Measurements from ENCODE around the gene PARP16.

The PARP16 gene

GRCh38 chr15:65217526-65218482 lies 68.9 kb downstream of the PARP16 start:
- Histone ChIP-seq H3K27me3 (ENCODE audit: insufficient read depth, low read depth) (no peaks in the 10 kb centered on the region), H3K4me2 (no peak overlapping the region), H3K4me1 (ENCODE audit: low read depth, poor library complexity, severe bottlenecking) (peaks cover 15% of the 10 kb centered on the region), H3K9ac (no peak overlapping the region), H3K27ac (no peak overlapping the region), H3K4me3 (IDR thresholded peaks at IDR 0.05; ENCODE audit: insufficient read depth, low read depth, low read length) (no peak overlapping the region), H2AFZ (ENCODE audit: low read depth) (no peak overlapping the region), H3K79me2 (ENCODE audit: insufficient read depth, low read depth) (no peaks in the 10 kb centered on the region), H3K36me3 (ENCODE audit: insufficient read depth) (no peaks in the 10 kb centered on the region), H4K20me1 (ENCODE audit: insufficient read depth) (no peaks in the 10 kb centered on the region)
- TF ChIP-seq CTCF (conservative IDR thresholded peaks at IDR 0.05; ENCODE audit: low read depth, low read length), result no peak

GRCh38 chr15:65215496-65215895 lies 71.2 kb downstream of the PARP16 start:
- Histone ChIP-seq H4K20me1 (ENCODE audit: insufficient read depth) (no peaks in the 10 kb centered on the region), H3K27me3 (ENCODE audit: insufficient read depth, low read depth) (no peaks in the 10 kb centered on the region)
- no peak for TF ChIP-seq CTCF (conservative IDR thresholded peaks at IDR 0.05; ENCODE audit: low read depth, low read length)

GRCh38 chr15:65214010-65214409 lies 72.7 kb downstream of the PARP16 start:
- Histone ChIP-seq H3K4me1 (ENCODE audit: low read depth, poor library complexity, severe bottlenecking) (peaks cover 7% of the 10 kb centered on the region), H3K27me3 (ENCODE audit: insufficient read depth, low read depth) (no peaks in the 10 kb centered on the region), H3K79me2 (ENCODE audit: insufficient read depth, low read depth) (no peaks in the 10 kb centered on the region), H3K27ac (no peak overlapping the region), H3K4me3 (IDR thresholded peaks at IDR 0.05; ENCODE audit: insufficient read depth, low read depth, low read length) (no peak overlapping the region), H4K20me1 (ENCODE audit: insufficient read depth) (no peaks in the 10 kb centered on the region), H2AFZ (ENCODE audit: low read depth) (no peak overlapping the region), H3K36me3 (ENCODE audit: insufficient read depth) (no peaks in the 10 kb centered on the region), H3K9ac (no peak overlapping the region), H3K4me2 (no peak overlapping the region)
- TF ChIP-seq CTCF (conservative IDR thresholded peaks at IDR 0.05; ENCODE audit: low read depth, low read length), result no peak

More at GRCh38 chr15:65215496-65215895, 71.2 kb downstream of the PARP16 start:
- no peaks in the 10 kb centered on the region for H3K79me2 ChIP-seq (ENCODE audit: insufficient read depth, low read depth)
- no peak overlapping the region for H3K4me2 ChIP-seq
- H3K4me3 ChIP-seq (IDR thresholded peaks at IDR 0.05; ENCODE audit: insufficient read depth, low read depth, low read length), result no peak overlapping the region
- H3K27ac ChIP-seq, result no peak overlapping the region
- peaks cover 15% of the 10 kb centered on the region for H3K4me1 ChIP-seq (ENCODE audit: low read depth, poor library complexity, severe bottlenecking)
- no peak overlapping the region for H3K9ac ChIP-seq
- H2AFZ ChIP-seq (ENCODE audit: low read depth), result no peak overlapping the region
- no peaks in the 10 kb centered on the region for H3K36me3 ChIP-seq (ENCODE audit: insufficient read depth)

GRCh38 chr15:65213241-65213640 lies 73.4 kb downstream of the PARP16 start:
- no peak overlapping the region for H2AFZ ChIP-seq (ENCODE audit: low read depth)
- H3K79me2 ChIP-seq (ENCODE audit: insufficient read depth, low read depth), result no peaks in the 10 kb centered on the region
- H3K27me3 ChIP-seq (ENCODE audit: insufficient read depth, low read depth), result no peaks in the 10 kb centered on the region
- H3K4me2 ChIP-seq, result no peak overlapping the region
- H3K4me3 ChIP-seq (IDR thresholded peaks at IDR 0.05; ENCODE audit: insufficient read depth, low read depth, low read length), result no peak overlapping the region
- H3K27ac ChIP-seq, result no peak overlapping the region
- no peak overlapping the region for H3K9ac ChIP-seq
- H3K36me3 ChIP-seq (ENCODE audit: insufficient read depth), result no peaks in the 10 kb centered on the region
- no peak for TF ChIP-seq CTCF (conservative IDR thresholded peaks at IDR 0.05; ENCODE audit: low read depth, low read length)
- no peaks in the 10 kb centered on the region for H3K4me1 ChIP-seq (ENCODE audit: low read depth, poor library complexity, severe bottlenecking)
- no peaks in the 10 kb centered on the region for H4K20me1 ChIP-seq (ENCODE audit: insufficient read depth)

Data from KMS-11 (cell line).